CD4-positive, alpha-beta T cell treated with Interferon alpha-2 for 1 hour (primary cell): ENCODE data around the gene GBF1.
"Not testable (repeated sequence)": the region's sequence is repeated elsewhere in the genome, so short reads cannot be mapped to it uniquely, and the experiment has no call there.

Source experiments
- DNase-seq, 2 donors: peaks; one replicate each; pipeline ENCODE4 v3.0.0-alpha.2; 2020 to 2022

GBF1 gene

GRCh38 chr10:102234888-102235597 lies 10.3 kb upstream of the GBF1 start:
- DNase-seq: no peak

GRCh38 chr10:102235598-102235920 lies 9.8 kb upstream of the GBF1 start:
- DNase-seq: no peak

- DNase-seq: no peak
Measured at GRCh38 chr10:102236006-102236405, 9.3 kb upstream of the GBF1 start.

- DNase-seq: no peak
Measured at GRCh38 chr10:102237711-102238252, 7.5 kb upstream of the GBF1 start.

GRCh38 chr10:102240467-102241031 lies 4.8 kb upstream of the GBF1 start:
- DNase-seq: no peak

GRCh38 chr10:102241032-102241443 lies 4.3 kb upstream of the GBF1 start:
- DNase-seq: no peak

GRCh38 chr10:102241444-102242117 lies 3.8 kb upstream of the GBF1 start, which contains the start of gene PITX3:
TSS of gene PITX3 (minus strand) at chr10:102241512. CDS start at chr10:102232080, 9,432 bp downstream.
- peak; percentile 92 to 94 for DNase-seq

GRCh38 chr10:102242118-102242485 lies 3.2 kb upstream of the GBF1 start:
- no peak for DNase-seq

GRCh38 chr10:102243309-102243708 lies 2.0 kb upstream of the GBF1 start:
- no peak for DNase-seq

GRCh38 chr10:102245932-102246251 lies 560 bp downstream of the GBF1 start:
- DNase-seq: no peak

GRCh38 chr10:102246261-102246660 lies 929 bp downstream of the GBF1 start:
- DNase-seq: no peak

GRCh38 chr10:102247734-102248133 lies 2.4 kb downstream of the GBF1 start:
- DNase-seq: no peak

GRCh38 chr10:102252508-102252907 lies 7.2 kb downstream of the GBF1 start:
- DNase-seq: not testable (repeated sequence)

- no peak for DNase-seq
Measured at GRCh38 chr10:102254426-102254825, 9.1 kb downstream of the GBF1 start.

GRCh38 chr10:102255404-102255803 lies 10.1 kb downstream of the GBF1 start:
- no peak for DNase-seq

GRCh38 chr10:102261196-102261595 lies 15.9 kb downstream of the GBF1 start:
- DNase-seq: no peak

- DNase-seq: no peak
Measured at GRCh38 chr10:102261842-102262241, 16.5 kb downstream of the GBF1 start.

GRCh38 chr10:102262744-102263370 lies 17.5 kb downstream of the GBF1 start:
- no peak for DNase-seq

- no peak for DNase-seq
Measured at GRCh38 chr10:102264371-102264770, 19.0 kb downstream of the GBF1 start.

- DNase-seq: no peak
Measured at GRCh38 chr10:102266670-102267069, 21.3 kb downstream of the GBF1 start.

- DNase-seq: no peak
Measured at GRCh38 chr10:102267748-102268147, 22.4 kb downstream of the GBF1 start.

- no peak for DNase-seq
Measured at GRCh38 chr10:102268375-102268888, 23.1 kb downstream of the GBF1 start.

GRCh38 chr10:102269017-102269416 lies 23.7 kb downstream of the GBF1 start:
- DNase-seq: no peak

- DNase-seq: no peak
Measured at GRCh38 chr10:102274062-102274461, 28.7 kb downstream of the GBF1 start.
